Measurements from ENCODE around the gene IER2. TPM values are rescaled to one million over a fixed set of nuclear protein-coding genes. Genes with fewer than 3 reads are reported as not detected.

IER2 gene
- total and polyA plus RNA-seq, 9 of the 15 experiments (the other 6 are each of a cell fraction or from before 2014, with no cell fraction given), result 4.5 to 205 (median 23.7) TPM

DNA sequence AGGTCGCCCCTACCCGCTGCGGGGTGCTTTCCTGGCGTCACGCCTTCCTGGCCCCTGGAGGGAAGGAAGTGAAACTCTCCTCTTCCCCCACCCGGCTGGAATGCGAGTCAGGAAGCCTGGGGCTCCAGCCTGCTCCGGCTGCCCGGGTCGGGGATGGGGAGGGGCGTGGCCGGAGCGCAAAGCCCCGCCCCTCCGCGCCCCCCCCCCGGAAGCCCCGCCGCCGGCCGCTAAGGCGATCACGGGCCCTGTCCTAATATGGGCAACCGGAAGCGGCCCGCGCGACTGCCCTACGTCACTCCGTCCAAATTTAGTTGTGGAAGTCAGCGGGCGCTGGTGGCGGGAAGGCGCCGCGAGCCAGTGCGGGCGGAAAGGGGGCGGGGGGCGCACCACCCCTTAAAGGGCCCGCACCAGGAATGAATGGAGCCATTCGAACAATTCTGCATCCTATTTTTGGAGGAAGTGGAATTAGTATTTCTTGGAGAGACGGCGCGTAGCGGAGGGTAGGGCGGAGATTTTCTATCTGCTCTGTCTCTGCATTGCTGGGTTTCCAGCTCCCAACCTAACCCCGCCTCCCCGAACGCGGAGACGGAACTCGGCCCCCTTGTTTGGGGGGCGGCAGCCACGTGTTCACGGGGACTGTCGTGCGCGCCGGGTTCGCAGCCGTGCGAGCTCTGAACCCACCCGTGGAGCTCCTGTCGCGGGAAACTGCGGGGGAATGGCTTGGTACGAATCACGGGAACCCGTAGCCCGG is 1.6 kb downstream of the IER2 start (continued):
- TF ChIP-seq ZNF740 (CRISPR knock-in tag; IDR thresholded peaks at IDR 0.05) (peak; percentile 91), ZNF740 (tag; IDR thresholded peaks at IDR 0.05) (peak in 1 of 2 experiments; percentile 96; a peak in 2 of 4 replicates), POLR2B (IDR thresholded peaks at IDR 0.05; ENCODE audit: low read depth, partially characterized antibody) (peak; percentile 83), HIVEP1 (CRISPR knock-in tag; IDR thresholded peaks at IDR 0.05) (no peak), ELF1 (tag; IDR thresholded peaks at IDR 0.05) (peak; percentile 95), ZFP91 (CRISPR knock-in tag; IDR thresholded peaks at IDR 0.05) (peak; percentile 99), NFE2 (IDR thresholded peaks at IDR 0.05; ENCODE audit: low read depth) (no peak), THRB (CRISPR knock-in tag; conservative IDR thresholded peaks at IDR 0.05) (no peak), E2F5 (CRISPR knock-in tag; IDR thresholded peaks at IDR 0.05) (0 out of 2 replicates have a peak, but pooled peaks have one; percentile 49), ELF2 (CRISPR knock-in tag; IDR thresholded peaks at IDR 0.05) (no peak), MTA3 (IDR thresholded peaks at IDR 0.05; ENCODE audit: borderline replicate concordance) (0 out of 2 replicates have a peak, but pooled peaks have one; percentile 73)
- TF ChIP-seq, protein P1, sequence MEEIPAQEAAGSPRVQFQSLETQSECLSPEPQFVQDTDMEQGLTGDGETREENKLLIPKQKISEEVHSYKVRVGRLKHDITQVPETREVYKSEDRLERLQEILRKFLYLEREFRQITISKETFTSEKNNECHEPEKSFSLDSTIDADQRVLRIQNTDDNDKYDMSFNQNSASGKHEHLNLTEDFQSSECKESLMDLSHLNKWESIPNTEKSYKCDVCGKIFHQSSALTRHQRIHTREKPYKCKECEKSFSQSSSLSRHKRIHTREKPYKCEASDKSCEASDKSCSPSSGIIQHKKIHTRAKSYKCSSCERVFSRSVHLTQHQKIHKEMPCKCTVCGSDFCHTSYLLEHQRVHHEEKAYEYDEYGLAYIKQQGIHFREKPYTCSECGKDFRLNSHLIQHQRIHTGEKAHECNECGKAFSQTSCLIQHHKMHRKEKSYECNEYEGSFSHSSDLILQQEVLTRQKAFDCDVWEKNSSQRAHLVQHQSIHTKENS (CRISPR knock-in tag; IDR thresholded peaks at IDR 0.05), result no peak
- TF ChIP-seq, protein P2, sequence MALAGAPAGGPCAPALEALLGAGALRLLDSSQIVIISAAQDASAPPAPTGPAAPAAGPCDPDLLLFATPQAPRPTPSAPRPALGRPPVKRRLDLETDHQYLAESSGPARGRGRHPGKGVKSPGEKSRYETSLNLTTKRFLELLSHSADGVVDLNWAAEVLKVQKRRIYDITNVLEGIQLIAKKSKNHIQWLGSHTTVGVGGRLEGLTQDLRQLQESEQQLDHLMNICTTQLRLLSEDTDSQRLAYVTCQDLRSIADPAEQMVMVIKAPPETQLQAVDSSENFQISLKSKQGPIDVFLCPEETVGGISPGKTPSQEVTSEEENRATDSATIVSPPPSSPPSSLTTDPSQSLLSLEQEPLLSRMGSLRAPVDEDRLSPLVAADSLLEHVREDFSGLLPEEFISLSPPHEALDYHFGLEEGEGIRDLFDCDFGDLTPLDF (CRISPR knock-in tag; IDR thresholded peaks at IDR 0.05), result peak; percentile 89
- TF ChIP-seq, protein P3, sequence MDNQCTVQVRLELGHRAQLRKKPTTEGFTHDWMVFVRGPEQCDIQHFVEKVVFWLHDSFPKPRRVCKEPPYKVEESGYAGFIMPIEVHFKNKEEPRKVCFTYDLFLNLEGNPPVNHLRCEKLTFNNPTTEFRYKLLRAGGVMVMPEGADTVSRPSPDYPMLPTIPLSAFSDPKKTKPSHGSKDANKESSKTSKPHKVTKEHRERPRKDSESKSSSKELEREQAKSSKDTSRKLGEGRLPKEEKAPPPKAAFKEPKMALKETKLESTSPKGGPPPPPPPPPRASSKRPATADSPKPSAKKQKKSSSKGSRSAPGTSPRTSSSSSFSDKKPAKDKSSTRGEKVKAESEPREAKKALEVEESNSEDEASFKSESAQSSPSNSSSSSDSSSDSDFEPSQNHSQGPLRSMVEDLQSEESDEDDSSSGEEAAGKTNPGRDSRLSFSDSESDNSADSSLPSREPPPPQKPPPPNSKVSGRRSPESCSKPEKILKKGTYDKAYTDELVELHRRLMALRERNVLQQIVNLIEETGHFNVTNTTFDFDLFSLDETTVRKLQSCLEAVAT (IDR thresholded peaks at IDR 0.05), result no peak; a peak in 1 of 4 replicates
- TF ChIP-seq, protein P4, sequence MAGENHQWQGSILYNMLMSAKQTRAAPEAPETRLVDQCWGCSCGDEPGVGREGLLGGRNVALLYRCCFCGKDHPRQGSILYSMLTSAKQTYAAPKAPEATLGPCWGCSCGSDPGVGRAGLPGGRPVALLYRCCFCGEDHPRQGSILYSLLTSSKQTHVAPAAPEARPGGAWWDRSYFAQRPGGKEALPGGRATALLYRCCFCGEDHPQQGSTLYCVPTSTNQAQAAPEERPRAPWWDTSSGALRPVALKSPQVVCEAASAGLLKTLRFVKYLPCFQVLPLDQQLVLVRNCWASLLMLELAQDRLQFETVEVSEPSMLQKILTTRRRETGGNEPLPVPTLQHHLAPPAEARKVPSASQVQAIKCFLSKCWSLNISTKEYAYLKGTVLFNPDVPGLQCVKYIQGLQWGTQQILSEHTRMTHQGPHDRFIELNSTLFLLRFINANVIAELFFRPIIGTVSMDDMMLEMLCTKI (IDR thresholded peaks at IDR 0.05; ENCODE audit: partially characterized antibody), result no peak
